Mammary epithelial cell (primary cell): ENCODE data around the gene PAIP2.

Experiments
- CTCF ChIP-seq, 2 donors: IDR thresholded peaks in 1 of 2; conservative IDR thresholded peaks in 1 of 2; 2 replicates each; pipeline ENCODE4 v1.5.1; 2011 to 2012; ENCODE audit warnings: inconsistent platforms in 2 of 2, low read length in 2 of 2, mild to moderate bottlenecking in 2 of 2, control low read depth in 1 of 2, low read depth in 1 of 2; ENCODE audit not compliant: insufficient read depth in 1 of 2; ENCODE audit errors: extremely low read depth in 1 of 2
- EZH2 ChIP-seq: IDR thresholded peaks from 2 replicates; pipeline ENCODE4 v1.6.1; 2012; ENCODE audit warnings: low read length, inconsistent platforms, borderline replicate concordance

DNA sequence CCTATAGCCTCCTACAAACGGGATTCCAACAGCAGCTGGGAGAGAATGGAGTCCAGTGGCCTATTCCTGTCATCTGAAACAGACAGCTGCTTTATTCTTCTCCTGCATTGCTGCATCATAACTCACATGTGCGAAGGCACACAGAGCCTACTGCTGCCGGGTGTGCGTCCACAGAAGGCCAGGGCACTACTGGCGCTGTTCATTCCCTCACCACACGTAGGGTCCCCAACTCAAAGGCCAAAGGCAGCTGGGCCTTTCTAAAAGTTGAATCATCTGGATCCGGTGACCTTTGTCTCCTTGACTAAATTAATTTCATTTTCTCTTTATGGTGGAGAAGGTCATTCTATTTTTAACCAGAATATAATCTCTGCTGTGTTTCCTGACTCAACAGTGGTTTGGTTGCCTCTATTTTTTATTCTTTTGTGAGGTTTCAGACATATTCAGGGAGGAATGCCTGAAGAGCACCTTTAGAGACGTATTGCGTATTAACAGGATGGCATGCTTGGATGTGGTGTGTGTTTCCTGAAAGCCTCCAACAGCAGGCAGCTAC lies 73.0 kb downstream of the PAIP2 start:
- TF ChIP-seq CTCF (conservative IDR thresholded peaks at IDR 0.05 in 1 of 2, IDR thresholded peaks at IDR 0.05 in 1 of 2; ENCODE audit: extremely low read depth in 1 of 2, insufficient read depth in 1 of 2, low read depth in 1 of 2, low read length in 2 of 2) (no peak), EZH2 (no peak)
